HG02642 (cell line): ENCODE results near the gene CXCL12.

ENCODE experiments used
- ATAC-seq: cut with Tn5 transposase; IDR thresholded peaks from one replicate; pipeline ENCODE4 v1.9.1; 2021; ENCODE audit warnings: mild to moderate bottlenecking; ENCODE audit not compliant: unreplicated experiment, poor library complexity

The CXCL12 gene

GRCh38 chr10:44386546-44387052 is 1.7 kb upstream of the CXCL12 start:
- peak; percentile 57 for ATAC-seq

GRCh38 chr10:44385696-44386441 is 972 bp upstream of the CXCL12 start:
- ATAC-seq = no peak

DNA sequence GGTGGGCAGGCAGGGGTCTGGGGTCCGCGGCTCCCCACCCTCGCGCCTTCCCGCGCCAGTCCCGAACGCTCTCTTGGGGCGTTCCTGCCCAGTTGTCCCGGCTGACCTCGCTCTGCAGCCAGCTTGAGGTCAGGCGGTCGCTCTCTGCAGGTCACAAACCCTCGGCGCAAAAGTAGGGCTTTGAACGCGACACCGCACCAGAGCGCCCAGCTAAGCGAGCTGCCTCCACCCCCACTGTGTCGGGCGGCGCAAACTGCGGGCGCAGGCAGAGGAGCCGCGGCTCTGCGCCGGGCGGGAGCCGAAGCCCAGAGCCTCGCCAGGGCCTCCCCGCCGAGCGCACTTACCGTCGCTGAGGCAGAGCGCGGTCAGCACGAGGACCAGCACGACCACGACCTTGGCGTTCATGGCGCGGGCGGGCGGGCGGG is 284 bp downstream of the CXCL12 start:
- ATAC-seq = no peak

DNA sequence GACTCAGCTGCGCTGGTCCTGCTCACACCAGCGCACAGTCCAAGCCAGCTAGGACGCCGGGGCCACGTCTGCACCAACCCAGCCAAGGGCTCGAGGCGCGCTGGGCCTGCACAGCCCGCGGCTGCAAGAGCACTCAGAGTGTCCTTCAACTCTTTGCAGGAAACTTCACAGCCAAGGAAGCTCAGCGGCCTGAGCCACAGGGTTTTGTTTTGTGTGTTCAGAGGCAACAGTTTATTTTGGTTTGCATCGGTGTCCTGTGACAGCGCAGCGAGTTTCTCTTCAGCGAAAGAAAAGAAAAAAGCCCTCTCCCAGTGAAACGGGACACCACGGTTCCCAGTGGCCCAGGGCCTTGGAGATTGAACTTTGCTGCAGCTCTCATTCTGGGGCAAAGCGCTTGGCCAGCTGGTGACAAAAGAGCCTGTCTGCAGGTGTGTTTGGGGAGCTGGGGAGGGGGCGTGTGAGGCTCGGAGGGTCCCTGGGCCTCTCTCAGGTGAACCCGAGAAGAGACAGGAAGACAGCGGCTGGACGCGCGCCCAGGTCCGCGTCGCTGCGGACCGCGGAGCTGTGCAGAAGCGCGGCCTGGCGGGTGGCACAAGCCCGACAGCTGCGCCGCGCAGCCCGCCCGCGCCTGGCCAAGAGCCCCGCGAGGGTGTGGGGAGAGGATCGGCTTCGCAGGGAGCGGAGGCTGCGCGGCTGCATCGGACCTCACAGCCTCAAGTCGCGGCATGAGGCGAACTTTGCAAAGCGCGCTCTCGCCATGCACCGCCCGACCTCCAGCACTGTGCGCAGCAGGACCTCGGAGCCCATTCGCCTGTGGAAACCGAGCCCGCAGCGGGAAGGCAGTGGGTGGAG is 922 bp downstream of the CXCL12 start:
- ATAC-seq = no peak

DNA sequence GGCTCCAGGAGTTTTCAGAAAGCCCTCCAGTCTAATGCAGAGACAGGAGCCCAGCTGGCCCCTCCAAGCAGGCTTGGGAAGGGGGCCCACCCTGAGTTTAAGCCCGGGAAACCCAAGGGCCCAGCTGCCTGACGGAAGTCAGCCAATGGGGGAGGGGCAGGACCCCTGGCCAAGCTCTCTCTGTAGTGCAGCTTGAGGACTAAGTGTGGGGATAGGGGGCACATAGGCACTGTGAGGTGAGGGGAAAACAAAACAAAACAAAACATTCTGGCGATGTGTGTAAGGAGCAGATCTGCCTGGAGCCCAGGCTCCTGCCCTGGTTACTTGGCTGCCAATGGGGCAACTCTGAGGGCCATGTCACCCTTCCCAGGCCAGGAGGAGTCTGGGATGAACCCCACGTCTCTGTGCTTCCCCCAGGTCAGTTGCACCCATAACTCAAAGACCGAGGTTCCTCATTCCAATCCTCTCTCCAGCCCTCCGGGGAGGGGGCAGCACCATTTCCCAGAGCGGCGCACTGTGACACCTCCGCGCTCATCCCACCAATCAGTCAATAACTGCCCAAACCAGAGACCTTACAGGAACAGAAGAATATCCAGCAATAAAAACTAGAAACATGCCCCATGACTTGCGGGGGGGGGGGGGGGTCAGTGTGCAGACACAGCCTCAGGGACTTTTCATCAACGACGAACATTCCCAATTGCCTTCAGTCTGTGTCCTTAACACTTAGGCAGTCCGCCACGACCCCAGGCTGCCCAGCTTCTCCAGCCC is 1.7 kb downstream of the CXCL12 start:
- ATAC-seq = no peak

DNA sequence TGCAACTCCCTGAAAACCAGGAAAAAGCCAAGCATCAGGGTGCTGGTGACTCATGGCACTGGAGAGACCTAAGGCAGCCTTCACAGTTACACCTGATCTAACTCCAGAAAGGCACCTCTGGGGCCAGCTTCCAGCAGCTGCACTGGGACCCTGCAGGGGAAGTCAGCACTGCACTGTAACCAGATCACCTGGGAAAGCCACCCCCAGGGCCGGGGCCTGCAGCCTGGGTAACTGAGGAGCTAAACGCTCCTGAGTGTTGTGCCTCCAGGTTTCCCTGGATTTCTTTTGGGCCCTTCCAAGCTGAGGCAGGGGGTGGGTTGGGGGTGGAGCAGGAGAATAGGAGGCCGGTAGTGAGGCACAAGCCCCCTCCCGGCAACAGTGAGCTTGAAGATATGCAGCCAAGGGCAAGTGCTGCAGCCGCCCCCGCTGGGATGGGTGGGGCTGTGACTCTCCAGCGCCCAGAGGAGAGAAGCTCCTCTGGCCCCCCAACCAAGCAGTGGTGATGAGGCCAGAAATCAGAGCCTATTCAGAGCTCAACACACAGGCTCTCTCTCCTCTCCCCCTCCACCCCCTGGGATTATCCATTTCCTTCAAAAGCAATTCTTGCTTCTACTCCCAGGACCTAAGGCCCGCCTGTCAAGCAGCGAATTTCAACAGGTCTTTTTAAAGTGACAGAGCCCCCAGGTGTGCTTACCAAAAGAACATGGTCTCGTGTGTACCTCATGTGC is 2.6 kb downstream of the CXCL12 start:
- no peak for ATAC-seq

GRCh38 chr10:44380829-44381600 is 3.9 kb downstream of the CXCL12 start:
- no peak for ATAC-seq

GRCh38 chr10:44379907-44380306 is 5.0 kb downstream of the CXCL12 start:
- ATAC-seq = no peak

DNA sequence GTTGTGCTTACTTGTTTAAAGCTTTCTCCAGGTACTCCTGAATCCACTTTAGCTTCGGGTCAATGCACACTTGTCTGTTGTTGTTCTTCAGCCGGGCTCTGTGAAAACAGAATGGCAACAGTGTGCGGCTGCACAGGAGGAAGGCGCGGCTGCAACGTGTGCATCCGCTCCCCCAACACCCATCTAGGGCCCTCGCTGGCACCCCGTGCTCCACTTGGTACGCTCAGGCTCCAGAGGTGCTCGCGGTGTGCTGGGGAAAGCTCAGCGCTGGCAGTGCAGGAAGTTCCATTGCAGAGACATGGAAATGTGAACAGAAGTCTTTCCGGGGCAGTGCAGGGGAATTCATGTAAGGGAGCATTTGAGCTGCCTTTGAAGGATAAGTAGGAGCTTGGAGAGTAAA is 6.3 kb downstream of the CXCL12 start:
- no peak for ATAC-seq

DNA sequence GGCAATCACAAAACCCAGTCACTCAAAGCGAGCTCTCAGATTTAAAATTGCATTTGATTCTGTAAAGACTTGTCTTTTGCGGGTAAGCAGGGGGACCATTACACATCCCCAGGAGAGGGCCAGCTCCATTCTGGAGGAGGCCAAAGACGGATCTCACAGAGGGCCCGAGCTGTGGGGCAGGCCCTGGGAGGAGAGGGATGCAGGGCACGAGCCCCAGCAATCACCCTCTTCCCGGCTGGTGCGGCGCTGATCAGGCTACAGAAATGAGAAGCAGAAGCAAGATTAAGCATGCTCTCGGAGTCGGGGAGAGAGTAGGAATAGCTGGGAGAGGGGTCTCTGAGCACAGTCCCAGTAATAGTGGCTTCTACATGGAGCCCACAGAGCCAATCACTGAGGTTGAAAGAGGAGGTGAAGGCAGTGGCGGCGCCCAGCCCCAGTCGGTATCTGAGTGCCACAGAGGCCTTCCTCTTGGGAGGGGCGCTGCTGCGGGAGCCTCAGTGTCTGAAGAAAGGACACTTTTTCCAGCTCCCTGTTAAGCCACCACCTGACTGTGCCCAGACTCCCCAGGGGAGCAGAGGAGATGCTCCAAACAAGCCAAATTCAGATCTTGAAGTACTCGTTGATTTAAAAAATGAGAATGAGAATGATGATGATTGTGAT is 7.1 kb downstream of the CXCL12 start:
- ATAC-seq = no peak

- no peak for ATAC-seq
Observed at GRCh38 chr10:44376472-44377099, 8.3 kb downstream of the CXCL12 start.

- no peak for ATAC-seq
Observed at GRCh38 chr10:44374155-44374554, 10.7 kb downstream of the CXCL12 start.

GRCh38 chr10:44373341-44373995 is 11.4 kb downstream of the CXCL12 start:
- ATAC-seq = no peak

GRCh38 chr10:44372181-44372580 is 12.7 kb downstream of the CXCL12 start:
- no peak for ATAC-seq

DNA sequence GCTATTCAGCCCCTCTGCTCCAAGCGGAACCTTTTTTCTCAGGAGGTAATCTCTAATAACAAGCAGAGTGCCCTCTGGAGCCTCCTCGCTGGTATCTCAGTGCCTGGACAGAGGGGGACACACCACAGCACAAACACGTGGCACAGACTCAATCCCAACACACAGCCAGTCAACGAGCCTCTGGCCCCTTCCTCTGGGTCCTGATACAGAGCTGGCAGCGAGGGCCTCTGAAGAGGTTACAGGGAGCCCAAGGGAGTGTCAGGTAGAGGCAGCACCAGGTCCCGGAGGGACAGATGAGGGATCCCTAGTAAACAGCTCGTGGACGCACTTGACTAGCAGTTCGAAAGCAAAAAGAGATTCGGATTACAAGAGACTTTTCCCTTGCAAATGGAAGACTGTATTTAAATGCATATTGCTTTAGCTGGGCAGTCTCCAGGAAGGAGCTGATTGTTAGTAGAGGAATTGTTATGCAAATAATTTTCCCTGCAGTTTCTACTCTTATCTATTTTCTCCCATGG is 14.1 kb downstream of the CXCL12 start:
- ATAC-seq = no peak

GRCh38 chr10:44369854-44370253 is 15.0 kb downstream of the CXCL12 start:
- ATAC-seq = no peak

DNA sequence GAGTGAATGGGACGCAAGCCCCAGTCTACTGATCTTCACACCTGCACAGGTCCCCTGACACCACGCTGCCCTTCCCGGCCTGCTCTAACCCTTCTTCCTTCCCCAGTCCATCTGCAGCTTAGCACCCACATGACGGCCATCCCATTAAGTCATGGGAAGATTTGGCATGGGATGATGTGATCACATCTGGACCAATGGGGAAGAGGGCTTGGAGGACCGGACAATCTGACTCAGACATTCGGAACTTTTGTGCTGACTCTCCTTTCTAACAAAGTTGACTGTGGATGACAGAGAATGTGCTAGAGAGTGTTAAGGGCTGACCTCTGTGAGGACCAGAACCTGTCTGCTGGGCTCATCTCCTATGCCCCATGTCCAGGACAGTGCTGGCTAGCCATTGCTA is 15.6 kb downstream of the CXCL12 start:
- ATAC-seq = no peak

DNA sequence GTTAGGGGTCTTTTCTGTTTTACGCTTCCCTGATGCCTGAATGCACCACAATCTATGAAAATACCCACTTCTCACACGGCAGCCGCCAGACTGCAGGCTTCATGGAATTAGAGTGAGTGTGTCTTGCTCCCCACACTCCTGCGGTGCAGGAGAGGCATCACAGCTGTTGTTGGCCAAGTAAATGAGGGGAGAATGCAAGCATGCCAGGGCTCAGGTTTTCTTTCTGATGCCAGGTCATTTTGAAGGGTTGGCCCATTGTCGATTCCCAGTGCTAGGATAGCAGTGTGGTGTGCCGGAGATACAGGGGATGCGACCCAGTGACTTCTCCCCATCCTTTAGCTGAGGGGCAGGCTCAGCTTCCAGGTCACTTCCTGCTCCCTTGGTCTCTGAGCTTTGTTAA is 16.3 kb downstream of the CXCL12 start:
- ATAC-seq = no peak
